HG03378 (cell line): ENCODE data around the gene B3GAT3.
A peak's percentile ranks its signal among the peaks of the same experiment; 100 is the strongest.
"Not testable (repeated sequence)": the region's sequence is repeated elsewhere in the genome, so short reads cannot be mapped to it uniquely, and the experiment has no call there.

ENCODE experiments used
- ATAC-seq: cut with Tn5 transposase; IDR thresholded peaks from one replicate; pipeline ENCODE4 v1.9.1; 2021; ENCODE audit warnings: mild to moderate bottlenecking, moderate library complexity; ENCODE audit not compliant: unreplicated experiment

B3GAT3 gene

GRCh38 chr11:62604460-62605120 lies 17.2 kb downstream of the B3GAT3 start:
- ATAC-seq = no peak

GRCh38 chr11:62603776-62604299 lies 17.9 kb downstream of the B3GAT3 start:
- ATAC-seq = no peak

- ATAC-seq = no peak
Observed at GRCh38 chr11:62603072-62603408, 18.7 kb downstream of the B3GAT3 start.

GRCh38 chr11:62602141-62603071 lies 19.4 kb downstream of the B3GAT3 start:
- no peak for ATAC-seq

GRCh38 chr11:62601372-62602140 lies 20.2 kb downstream of the B3GAT3 start, which contains the start of gene MTA2:
Gene MTA2 (minus strand): TSS chr11:62601865. CDS start chr11:62601450, 415 bp downstream.
- ATAC-seq = peak; percentile 65

- ATAC-seq = no peak
Observed at GRCh38 chr11:62601122-62601371, 20.7 kb downstream of the B3GAT3 start.

GRCh38 chr11:62600367-62601121 lies 21.2 kb downstream of the B3GAT3 start:
- ATAC-seq = no peak

GRCh38 chr11:62599901-62600300 lies 21.9 kb downstream of the B3GAT3 start:
- no peak for ATAC-seq

- peak; percentile 53 for ATAC-seq
Observed at GRCh38 chr11:62599069-62599696, 22.6 kb downstream of the B3GAT3 start.

- no peak for ATAC-seq
Observed at GRCh38 chr11:62595124-62595523, 26.7 kb downstream of the B3GAT3 start.

GRCh38 chr11:62593434-62594044 lies 28.2 kb downstream of the B3GAT3 start:
- no peak for ATAC-seq

GRCh38 chr11:62592989-62593421 lies 28.8 kb downstream of the B3GAT3 start:
- no peak for ATAC-seq

GRCh38 chr11:62592146-62592815 lies 29.5 kb downstream of the B3GAT3 start:
- ATAC-seq = peak; percentile 2

- peak; percentile 78 for ATAC-seq
Observed at GRCh38 chr11:62591448-62592145, 30.2 kb downstream of the B3GAT3 start, which contains the start of gene TUT1. Gene TUT1 (minus strand): TSS chr11:62591523. CDS start chr11:62591485, 38 bp downstream.

- no peak for ATAC-seq
Observed at GRCh38 chr11:62588966-62589637, 32.7 kb downstream of the B3GAT3 start.

GRCh38 chr11:62585356-62585755 lies 36.4 kb downstream of the B3GAT3 start:
- ATAC-seq = not testable (repeated sequence)

- ATAC-seq = not testable (repeated sequence)
Observed at GRCh38 chr11:62581735-62582134, 40.1 kb downstream of the B3GAT3 start.
